Stimulated activated CD8-positive, alpha-beta memory T cell treated with anti-CD3 and anti-CD28 coated beads, Interleukin-15, amount 100 ng/mL, for 4 hours (primary cell): ENCODE results near the gene ATF5.

Experiments used
- DNase-seq, 2 donors: peaks; one replicate each; pipeline ENCODE4 v3.0.0-alpha.2; 2020; ENCODE audit warnings: low read depth in 2 of 2

The ATF5 gene

GRCh38 chr19:49929121-49929610, at the start of gene ATF5, which contains the start of gene NUP62:
ATF5 (plus strand) TSS chr19:49929205; CDS start chr19:49930851, 1,646 bp downstream.
NUP62 (minus strand) TSS chr19:49929504; CDS start chr19:49909807, 19,697 bp downstream.
- DNase-seq = peak; percentile 79

GRCh38 chr19:49879243-49879963, 49.6 kb upstream of the ATF5 start:
- no peak for DNase-seq

GRCh38 chr19:49880162-49880869, 48.7 kb upstream of the ATF5 start:
- DNase-seq = no peak

GRCh38 chr19:49881186-49881585, 47.8 kb upstream of the ATF5 start:
- no peak for DNase-seq

- DNase-seq = no peak
Observed at GRCh38 chr19:49881672-49882394, 47.2 kb upstream of the ATF5 start.

GRCh38 chr19:49882643-49883042, 46.4 kb upstream of the ATF5 start:
- DNase-seq = no peak

GRCh38 chr19:49883094-49883493, 45.9 kb upstream of the ATF5 start:
- DNase-seq = no peak

- no peak for DNase-seq
Observed at GRCh38 chr19:49884109-49884508, 44.9 kb upstream of the ATF5 start.

- no peak for DNase-seq
Observed at GRCh38 chr19:49884760-49885159, 44.2 kb upstream of the ATF5 start.

GRCh38 chr19:49887037-49887664, 41.9 kb upstream of the ATF5 start:
- DNase-seq = no peak

GRCh38 chr19:49887665-49888509, 41.1 kb upstream of the ATF5 start:
- DNase-seq = no peak

GRCh38 chr19:49888510-49888824, 40.5 kb upstream of the ATF5 start:
- no peak for DNase-seq

GRCh38 chr19:49889038-49889686, 39.8 kb upstream of the ATF5 start:
- no peak for DNase-seq

GRCh38 chr19:49889687-49890348, 39.2 kb upstream of the ATF5 start:
- DNase-seq = peak; percentile 46 to 52

GRCh38 chr19:49890349-49891311, 38.4 kb upstream of the ATF5 start:
- peak; percentile 36 to 50 for DNase-seq

GRCh38 chr19:49891393-49891792, 37.6 kb upstream of the ATF5 start:
- no peak for DNase-seq

GRCh38 chr19:49892716-49893115, 36.3 kb upstream of the ATF5 start:
- no peak for DNase-seq

GRCh38 chr19:49894011-49894664, 34.9 kb upstream of the ATF5 start:
- no peak for DNase-seq
